Mucosa of rectum (tissue), 2 donors: ENCODE measurements around the gene PAK5.

Source experiments
- H3K27ac ChIP-seq, 2 donors: one replicate each; pipeline ENCODE4 v1.7.0; 2013; ENCODE audit warnings: inconsistent platforms in 2 of 2, low read depth in 2 of 2, low read length in 2 of 2
- H3K27me3 ChIP-seq, 2 donors: one replicate each; pipeline ENCODE4 v1.7.0; 2013; ENCODE audit warnings: low read length in 2 of 2; ENCODE audit not compliant: control insufficient read depth in 2 of 2, insufficient read depth in 2 of 2
- H3K36me3 ChIP-seq, 2 donors: one replicate each; pipeline ENCODE4 v1.7.0; 2013; ENCODE audit warnings: low read length in 2 of 2; ENCODE audit not compliant: control insufficient read depth in 2 of 2, insufficient read depth in 2 of 2
- H3K4me1 ChIP-seq, 2 donors: one replicate each; pipeline ENCODE4 v1.7.0; 2013; ENCODE audit warnings: low read length in 2 of 2, mild to moderate bottlenecking in 1 of 2; ENCODE audit not compliant: control insufficient read depth in 2 of 2, insufficient read depth in 2 of 2
- H3K4me3 ChIP-seq, 2 donors: one replicate each; pipeline ENCODE4 v1.7.0; 2013; ENCODE audit warnings: low read length in 2 of 2
- H3K9ac ChIP-seq, 2 donors: one replicate each; pipeline ENCODE4 v1.7.0; 2013; ENCODE audit warnings: low read length in 2 of 2, low read depth in 1 of 2, mild to moderate bottlenecking in 1 of 2
- H3K9me3 ChIP-seq, 2 donors: one replicate each; pipeline ENCODE4 v1.7.0; 2013; ENCODE audit warnings: low read length in 2 of 2; ENCODE audit not compliant: control insufficient read depth in 2 of 2
- donor health status: healthy.
- donor health status: Normal muscosa, but diverticular disease.

The PAK5 gene

DNA sequence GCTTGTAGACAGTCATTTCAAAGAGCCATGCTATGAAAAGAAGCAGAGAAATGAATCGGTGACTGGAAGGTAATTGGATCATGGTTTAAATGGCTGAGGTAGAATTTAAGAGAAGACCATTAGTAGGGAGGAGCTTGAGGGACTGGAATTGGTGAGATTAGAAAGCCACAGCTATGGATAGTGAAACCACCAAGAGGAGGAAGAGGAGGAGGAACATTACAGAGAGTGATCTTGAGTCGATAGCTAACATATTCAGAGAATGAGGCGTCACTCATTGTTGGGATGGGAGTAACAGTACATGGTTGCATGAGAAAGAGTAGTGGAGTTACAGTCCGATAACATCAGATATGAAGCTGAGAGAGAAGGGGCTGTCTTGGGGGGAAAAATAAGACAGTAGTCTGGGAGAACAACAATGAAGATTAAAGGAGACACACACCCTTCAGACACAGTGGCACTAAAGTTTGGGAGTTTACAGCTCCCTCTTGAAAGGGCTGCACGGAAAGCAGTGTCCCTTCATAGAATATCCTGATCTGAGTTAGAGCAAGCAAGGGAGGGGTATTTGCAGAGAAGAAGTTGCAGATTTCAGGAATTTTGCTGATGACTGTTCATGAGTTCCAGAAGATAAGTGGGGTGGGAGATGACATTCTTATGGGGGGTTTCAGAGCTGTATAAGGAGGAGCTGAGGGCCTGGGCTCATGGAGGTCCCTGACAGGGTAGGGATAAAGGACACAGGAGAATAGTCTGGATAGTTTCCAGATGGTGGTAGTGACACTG is 339.6 kb downstream of the PAK5 start:
- Histone ChIP-seq H3K27ac (no peak overlapping the region), H3K36me3 (no peaks in the 10 kb centered on the region), H3K4me1 (no peaks in the 10 kb centered on the region), H3K4me3 (no peak overlapping the region), H3K9me3 (no peaks in the 10 kb centered on the region), H3K27me3 (no peaks in the 10 kb centered on the region), H3K9ac (no peak overlapping the region)

- Histone ChIP-seq H3K27me3 (no peaks in the 10 kb centered on the region), H3K9me3 (no peaks in the 10 kb centered on the region)
Measured at GRCh38 chr20:9498322-9498721, 340.6 kb downstream of the PAK5 start.

DNA sequence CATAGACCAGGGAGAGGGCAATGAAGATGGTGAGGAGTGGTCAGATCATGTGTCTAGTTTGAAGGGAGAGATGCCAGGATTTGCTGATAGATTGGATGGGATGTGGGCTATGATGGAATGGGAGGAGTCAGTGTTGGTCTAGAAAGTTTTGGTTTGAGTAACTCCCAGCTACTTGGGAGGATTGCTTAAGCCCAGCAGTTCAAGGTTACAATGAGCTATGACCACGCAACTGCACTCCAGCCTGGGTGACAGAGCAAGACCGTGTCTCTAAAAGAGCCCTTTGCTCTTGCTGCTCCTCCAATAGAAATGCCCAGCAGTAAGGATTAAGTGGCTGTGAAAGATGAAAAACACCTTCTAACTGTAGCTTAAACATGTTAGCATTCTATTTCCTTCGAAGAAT is 342.7 kb downstream of the PAK5 start:
- Histone ChIP-seq H3K9ac (no peak overlapping the region), H3K4me1 (no peaks in the 10 kb centered on the region)

More at GRCh38 chr20:9498322-9498721, 340.6 kb downstream of the PAK5 start:
- Histone ChIP-seq H3K9ac (no peak overlapping the region), H3K4me3 (no peak overlapping the region), H3K27ac (no peak overlapping the region), H3K36me3 (no peaks in the 10 kb centered on the region), H3K4me1 (no peaks in the 10 kb centered on the region)

GRCh38 chr20:9495701-9496100 is 343.2 kb downstream of the PAK5 start:
- H3K36me3 ChIP-seq, result no peaks in the 10 kb centered on the region
- no peak overlapping the region for H3K9ac ChIP-seq
- H3K27me3 ChIP-seq, result no peaks in the 10 kb centered on the region
- H3K27ac ChIP-seq, result no peak overlapping the region
- no peaks in the 10 kb centered on the region for H3K4me1 ChIP-seq
- H3K4me3 ChIP-seq, result no peak overlapping the region
- no peaks in the 10 kb centered on the region for H3K9me3 ChIP-seq

More for the DNA sequence above, 342.7 kb downstream of the PAK5 start:
- Histone ChIP-seq H3K27ac (no peak overlapping the region), H3K4me3 (no peak overlapping the region), H3K27me3 (no peaks in the 10 kb centered on the region), H3K36me3 (no peaks in the 10 kb centered on the region), H3K9me3 (no peaks in the 10 kb centered on the region)

DNA sequence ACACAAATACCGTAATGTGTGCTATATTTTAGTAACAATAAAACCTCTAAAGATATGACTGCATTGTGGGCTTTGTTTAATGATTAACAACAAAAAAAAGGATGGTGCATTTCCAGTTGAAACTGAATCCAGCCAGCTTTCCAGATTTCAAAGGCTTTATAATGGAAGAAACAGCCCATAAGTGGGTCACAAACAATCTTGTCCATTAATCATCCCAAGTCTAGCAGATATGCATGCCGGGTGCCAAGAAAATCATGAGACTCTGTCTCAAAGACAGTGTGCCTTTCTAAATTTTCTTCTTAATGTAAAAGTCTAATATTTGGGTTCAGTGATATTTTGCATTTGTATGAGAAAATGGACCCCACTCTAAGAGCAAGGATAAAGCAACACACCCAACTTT is 345.1 kb downstream of the PAK5 start:
- Histone ChIP-seq H3K27me3 (no peaks in the 10 kb centered on the region), H3K9ac (no peak overlapping the region), H3K4me3 (no peak overlapping the region), H3K36me3 (no peaks in the 10 kb centered on the region), H3K4me1 (no peaks in the 10 kb centered on the region), H3K9me3 (no peaks in the 10 kb centered on the region), H3K27ac (no peak overlapping the region)

GRCh38 chr20:9492067-9492466 is 346.8 kb downstream of the PAK5 start:
- H3K4me1 ChIP-seq, result no peaks in the 10 kb centered on the region
- H3K36me3 ChIP-seq, result no peaks in the 10 kb centered on the region
- H3K9ac ChIP-seq, result no peak overlapping the region
- H3K9me3 ChIP-seq, result no peaks in the 10 kb centered on the region
- H3K27me3 ChIP-seq, result no peaks in the 10 kb centered on the region
- H3K27ac ChIP-seq, result no peak overlapping the region
- H3K4me3 ChIP-seq, result no peak overlapping the region

DNA sequence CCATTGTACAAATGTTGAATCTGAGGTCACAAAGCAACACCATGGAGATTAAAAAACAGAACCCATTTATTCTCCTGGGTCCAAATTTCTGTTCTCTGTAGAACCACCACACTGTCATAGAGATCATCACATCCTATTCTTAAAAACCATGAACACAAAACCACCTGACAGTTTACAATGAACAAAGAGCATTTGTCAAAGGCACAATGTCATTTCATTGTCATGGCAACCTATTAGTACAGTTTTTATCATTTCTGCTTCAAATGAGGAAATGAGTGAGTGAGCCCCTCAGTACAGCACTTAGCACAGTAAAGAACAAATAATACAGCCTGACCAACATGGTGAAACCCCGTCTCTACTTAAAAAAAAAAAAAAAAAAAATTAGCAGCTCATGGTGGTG is 347.6 kb downstream of the PAK5 start:
- H3K4me1 ChIP-seq, result no peaks in the 10 kb centered on the region
- no peak overlapping the region for H3K4me3 ChIP-seq
- H3K9me3 ChIP-seq, result no peaks in the 10 kb centered on the region
- no peak overlapping the region for H3K9ac ChIP-seq
- no peak overlapping the region for H3K27ac ChIP-seq
- H3K27me3 ChIP-seq, result no peaks in the 10 kb centered on the region
- H3K36me3 ChIP-seq, result no peaks in the 10 kb centered on the region

- Histone ChIP-seq H3K9ac (no peak overlapping the region), H3K4me3 (no peak overlapping the region), H3K9me3 (no peaks in the 10 kb centered on the region), H3K36me3 (no peaks in the 10 kb centered on the region), H3K27ac (no peak overlapping the region), H3K27me3 (no peaks in the 10 kb centered on the region), H3K4me1 (no peaks in the 10 kb centered on the region)
Measured at GRCh38 chr20:9490631-9491030, 348.2 kb downstream of the PAK5 start.

DNA sequence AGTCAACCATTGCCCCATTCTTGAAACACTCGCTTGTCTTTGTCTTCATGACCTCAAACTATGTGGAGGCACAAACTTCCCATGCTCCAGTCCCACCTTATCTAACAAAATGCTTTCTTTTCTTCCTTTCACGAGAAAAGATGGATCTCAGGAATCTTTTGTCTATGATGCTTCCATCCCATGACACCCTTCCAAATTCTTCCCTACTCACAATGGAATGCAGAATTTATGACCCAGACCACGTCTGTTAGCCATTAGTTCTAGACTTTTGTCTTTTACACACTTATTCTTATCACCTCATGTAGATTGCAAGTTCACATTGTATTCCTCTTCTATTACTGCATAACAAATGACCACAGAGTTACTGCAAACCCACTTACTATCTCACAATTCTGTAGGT is 348.7 kb downstream of the PAK5 start:
- Histone ChIP-seq H3K27ac (no peak overlapping the region), H3K9ac (no peak overlapping the region), H3K4me3 (no peak overlapping the region), H3K36me3 (no peaks in the 10 kb centered on the region), H3K9me3 (no peaks in the 10 kb centered on the region), H3K27me3 (no peaks in the 10 kb centered on the region), H3K4me1 (no peaks in the 10 kb centered on the region)

DNA sequence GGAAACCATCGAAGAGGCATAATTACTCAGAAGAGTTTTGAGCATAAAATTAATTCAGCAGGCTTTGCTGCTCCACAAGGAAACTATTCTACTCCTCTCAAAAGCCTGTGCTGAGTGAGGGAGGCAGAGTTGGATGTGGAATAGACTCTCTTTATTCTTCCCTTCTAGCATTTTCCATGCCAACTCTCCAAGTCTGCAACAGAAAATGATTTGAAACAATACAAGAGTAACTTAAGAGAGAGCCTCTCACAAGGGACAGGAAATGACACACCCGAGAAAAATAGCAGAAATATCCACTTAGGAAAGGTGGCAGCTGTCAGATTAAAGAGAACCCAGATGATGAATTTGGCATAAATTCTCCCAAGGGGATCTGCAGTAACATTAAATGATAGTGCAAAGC is 350.8 kb downstream of the PAK5 start:
- Histone ChIP-seq H3K36me3 (no peaks in the 10 kb centered on the region), H3K9ac (no peak overlapping the region), H3K4me1 (no peaks in the 10 kb centered on the region), H3K27ac (no peak overlapping the region), H3K9me3 (no peaks in the 10 kb centered on the region), H3K27me3 (no peaks in the 10 kb centered on the region), H3K4me3 (no peak overlapping the region)
